ENCODE data around the gene KRT86.

DNA sequence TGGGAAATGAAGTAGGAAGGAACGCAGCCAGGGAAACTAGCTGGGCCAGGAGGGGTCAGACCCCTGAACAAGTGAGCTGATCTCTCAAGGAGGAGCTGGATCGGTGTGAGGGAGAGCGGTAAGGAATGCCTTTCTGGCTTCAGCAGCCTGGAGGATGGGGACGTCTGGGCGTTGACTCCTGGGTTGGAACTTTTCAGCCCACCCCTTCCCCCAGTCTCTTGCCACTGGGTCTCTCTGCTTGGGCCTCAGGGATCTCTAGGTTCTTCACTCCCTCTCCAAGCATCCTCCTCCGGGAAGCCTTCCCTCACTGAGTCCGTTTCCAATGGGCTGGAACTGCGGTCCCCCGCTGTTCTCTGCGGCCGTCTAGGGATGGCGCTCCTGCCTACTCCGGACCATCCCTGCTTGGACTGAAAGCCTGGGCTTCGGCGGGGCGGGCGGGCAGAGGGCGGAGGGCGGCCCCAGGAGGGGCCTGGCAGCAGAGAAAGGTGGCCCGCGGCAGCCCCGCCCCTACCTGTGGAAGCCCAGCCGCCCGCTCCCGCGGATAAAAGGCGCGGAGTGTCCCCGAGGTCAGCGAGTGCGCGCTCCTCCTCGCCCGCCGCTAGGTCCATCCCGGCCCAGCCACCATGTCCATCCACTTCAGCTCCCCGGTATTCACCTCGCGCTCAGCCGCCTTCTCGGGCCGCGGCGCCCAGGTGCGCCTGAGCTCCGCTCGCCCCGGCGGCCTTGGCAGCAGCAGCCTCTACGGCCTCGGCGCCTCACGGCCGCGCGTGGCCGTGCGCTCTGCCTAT lies 41.6 kb upstream of the KRT86 start, which contains the start of gene KRT7:
- TF ChIP-seq, protein P1, sequence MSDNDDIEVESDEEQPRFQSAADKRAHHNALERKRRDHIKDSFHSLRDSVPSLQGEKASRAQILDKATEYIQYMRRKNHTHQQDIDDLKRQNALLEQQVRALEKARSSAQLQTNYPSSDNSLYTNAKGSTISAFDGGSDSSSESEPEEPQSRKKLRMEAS (IDR thresholded peaks at IDR 0.05): no peak
- TF ChIP-seq EP300 (IDR thresholded peaks at IDR 0.05; ENCODE audit: borderline replicate concordance in 1 of 2, low read depth in 2 of 2, low read length in 2 of 2) (no peak), BRCA1 (IDR thresholded peaks at IDR 0.05; ENCODE audit: low read depth, low read length) (no peak), GABPA (IDR thresholded peaks at IDR 0.05; ENCODE audit: borderline replicate concordance, insufficient read depth, low read length) (no peak), POU5F1 (IDR thresholded peaks at IDR 0.05; ENCODE audit: low read depth, low read length) (no peak), HDAC6 (IDR thresholded peaks at IDR 0.05; ENCODE audit: low read depth, low read length) (no peak), EZH2 (IDR thresholded peaks at IDR 0.05; ENCODE audit: low read depth, low read length, severe bottlenecking) (peak; percentile 53), JUND (IDR thresholded peaks at IDR 0.05; ENCODE audit: low read length) (no peak), NRF1 (IDR thresholded peaks at IDR 0.05; ENCODE audit: low read depth, low read length) (no peak), GTF2F1 (IDR thresholded peaks at IDR 0.05; ENCODE audit: borderline replicate concordance, low read depth, low read length) (no peak), FOSL1 (IDR thresholded peaks at IDR 0.05; ENCODE audit: insufficient read depth, low read depth, low read length) (no peak)
- TF ChIP-seq, protein P2, sequence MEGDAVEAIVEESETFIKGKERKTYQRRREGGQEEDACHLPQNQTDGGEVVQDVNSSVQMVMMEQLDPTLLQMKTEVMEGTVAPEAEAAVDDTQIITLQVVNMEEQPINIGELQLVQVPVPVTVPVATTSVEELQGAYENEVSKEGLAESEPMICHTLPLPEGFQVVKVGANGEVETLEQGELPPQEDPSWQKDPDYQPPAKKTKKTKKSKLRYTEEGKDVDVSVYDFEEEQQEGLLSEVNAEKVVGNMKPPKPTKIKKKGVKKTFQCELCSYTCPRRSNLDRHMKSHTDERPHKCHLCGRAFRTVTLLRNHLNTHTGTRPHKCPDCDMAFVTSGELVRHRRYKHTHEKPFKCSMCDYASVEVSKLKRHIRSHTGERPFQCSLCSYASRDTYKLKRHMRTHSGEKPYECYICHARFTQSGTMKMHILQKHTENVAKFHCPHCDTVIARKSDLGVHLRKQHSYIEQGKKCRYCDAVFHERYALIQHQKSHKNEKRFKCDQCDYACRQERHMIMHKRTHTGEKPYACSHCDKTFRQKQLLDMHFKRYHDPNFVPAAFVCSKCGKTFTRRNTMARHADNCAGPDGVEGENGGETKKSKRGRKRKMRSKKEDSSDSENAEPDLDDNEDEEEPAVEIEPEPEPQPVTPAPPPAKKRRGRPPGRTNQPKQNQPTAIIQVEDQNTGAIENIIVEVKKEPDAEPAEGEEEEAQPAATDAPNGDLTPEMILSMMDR (IDR thresholded peaks at IDR 0.05; ENCODE audit: control extremely low read depth in 1 of 3, insufficient read depth in 1 of 3, low read depth in 1 of 3, low read length in 3 of 3): no peak
- TF ChIP-seq, protein P3, sequence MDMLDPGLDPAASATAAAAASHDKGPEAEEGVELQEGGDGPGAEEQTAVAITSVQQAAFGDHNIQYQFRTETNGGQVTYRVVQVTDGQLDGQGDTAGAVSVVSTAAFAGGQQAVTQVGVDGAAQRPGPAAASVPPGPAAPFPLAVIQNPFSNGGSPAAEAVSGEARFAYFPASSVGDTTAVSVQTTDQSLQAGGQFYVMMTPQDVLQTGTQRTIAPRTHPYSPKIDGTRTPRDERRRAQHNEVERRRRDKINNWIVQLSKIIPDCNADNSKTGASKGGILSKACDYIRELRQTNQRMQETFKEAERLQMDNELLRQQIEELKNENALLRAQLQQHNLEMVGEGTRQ (IDR thresholded peaks at IDR 0.05; ENCODE audit: low read length): no peak
- TF ChIP-seq, protein P4, sequence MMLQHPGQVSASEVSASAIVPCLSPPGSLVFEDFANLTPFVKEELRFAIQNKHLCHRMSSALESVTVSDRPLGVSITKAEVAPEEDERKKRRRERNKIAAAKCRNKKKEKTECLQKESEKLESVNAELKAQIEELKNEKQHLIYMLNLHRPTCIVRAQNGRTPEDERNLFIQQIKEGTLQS (IDR thresholded peaks at IDR 0.05; ENCODE audit: insufficient read depth, low read depth, low read length): no peak
